Ovary (tissue), 3 donors: ENCODE data around the gene BSN.

ENCODE experiments used
- EP300 ChIP-seq: sonication (generic); formaldehyde crosslinking; IDR thresholded peaks from one replicate; pipeline ENCODE4 v1.6.1; 2017; ENCODE audit warnings: antibody characterized with exemption
- POLR2A ChIP-seq: fragments of 450-650 bp; IDR thresholded peaks from one replicate; pipeline ENCODE4 v1.6.1; 2017; ENCODE audit warnings: antibody characterized with exemption, mild to moderate bottlenecking, moderate library complexity
- TF ChIP-seq, protein P1 (sequence below), 3 donors: fragments of 450-650 bp in 2 of 3; fragments of 200-600 bp in 1 of 3; IDR thresholded peaks; one replicate each; pipeline versions ENCODE4 v1.5.1 to v1.8.0; 2016 to 2022; ENCODE audit warnings: antibody characterized with exemption in 3 of 3, mild to moderate bottlenecking in 1 of 3
- donor health status: DM: no; HTN: no; CAD: no.

DNA sequence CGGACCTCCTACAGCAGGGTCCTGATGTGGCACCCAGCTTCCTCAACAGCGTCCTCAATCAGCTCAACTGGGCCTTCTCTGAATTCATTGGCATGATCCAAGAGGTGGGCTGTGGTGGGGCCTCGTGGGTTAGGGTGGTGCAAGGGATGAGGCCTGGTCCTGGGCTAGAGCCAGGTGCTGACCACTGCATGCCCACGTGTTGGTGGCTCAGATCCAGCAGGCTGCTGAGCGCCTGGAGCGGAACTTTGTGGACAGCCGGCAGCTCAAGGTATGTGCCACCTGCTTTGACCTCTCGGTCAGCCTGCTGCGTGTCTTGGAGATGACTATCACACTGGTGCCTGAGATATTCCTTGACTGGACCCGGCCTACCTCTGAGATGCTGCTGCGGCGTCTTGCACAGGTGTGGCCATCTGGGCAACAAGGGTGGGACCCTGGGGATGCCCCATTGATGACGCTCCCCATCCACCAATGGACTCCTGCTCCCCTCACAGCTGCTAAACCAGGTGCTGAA is 161.4 kb downstream of the BSN start:
- TF ChIP-seq, protein P1, sequence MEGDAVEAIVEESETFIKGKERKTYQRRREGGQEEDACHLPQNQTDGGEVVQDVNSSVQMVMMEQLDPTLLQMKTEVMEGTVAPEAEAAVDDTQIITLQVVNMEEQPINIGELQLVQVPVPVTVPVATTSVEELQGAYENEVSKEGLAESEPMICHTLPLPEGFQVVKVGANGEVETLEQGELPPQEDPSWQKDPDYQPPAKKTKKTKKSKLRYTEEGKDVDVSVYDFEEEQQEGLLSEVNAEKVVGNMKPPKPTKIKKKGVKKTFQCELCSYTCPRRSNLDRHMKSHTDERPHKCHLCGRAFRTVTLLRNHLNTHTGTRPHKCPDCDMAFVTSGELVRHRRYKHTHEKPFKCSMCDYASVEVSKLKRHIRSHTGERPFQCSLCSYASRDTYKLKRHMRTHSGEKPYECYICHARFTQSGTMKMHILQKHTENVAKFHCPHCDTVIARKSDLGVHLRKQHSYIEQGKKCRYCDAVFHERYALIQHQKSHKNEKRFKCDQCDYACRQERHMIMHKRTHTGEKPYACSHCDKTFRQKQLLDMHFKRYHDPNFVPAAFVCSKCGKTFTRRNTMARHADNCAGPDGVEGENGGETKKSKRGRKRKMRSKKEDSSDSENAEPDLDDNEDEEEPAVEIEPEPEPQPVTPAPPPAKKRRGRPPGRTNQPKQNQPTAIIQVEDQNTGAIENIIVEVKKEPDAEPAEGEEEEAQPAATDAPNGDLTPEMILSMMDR (IDR thresholded peaks at IDR 0.05), result no peak
- TF ChIP-seq POLR2A (no peak), EP300 (no peak)
